ENCODE measurements around the gene MGST3.
"Not testable (repeated sequence)": the region's sequence is repeated elsewhere in the genome, so short reads cannot be mapped to it uniquely, and the experiment has no call there.

Gene MGST3

GRCh38 chr1:165630629-165631341 lies at the start of gene MGST3:
TSS of gene MGST3 (plus strand) at chr1:165631234. CDS start at chr1:165649848, 18,614 bp downstream.
- Histone ChIP-seq H3K79me2 (ENCODE audit: insufficient read depth, low read length) (peaks cover 16% of the 10 kb centered on the region; the same call in 1 of the 2 replicates), H3K4me3 (ENCODE audit: low read length, poor library complexity, severe bottlenecking) (peak within 1 kb of the TSS; percentile 93), H3K27me3 (ENCODE audit: insufficient read depth, low read length, poor library complexity, severe bottlenecking) (no peaks in the 10 kb centered on the region), H3K9ac (ENCODE audit: low read depth, low read length, poor library complexity, severe bottlenecking) (peak within 1 kb of the TSS; percentile 84), H3K36me3 (ENCODE audit: insufficient read depth, low read length) (no peaks in the 10 kb centered on the region), H3F3A (ENCODE audit: low read depth) (no peaks in the 10 kb centered on the region), H3K9me2 (replicated peaks; ENCODE audit: low read depth, low read length) (no peaks in the 10 kb centered on the region), H4K20me1 (ENCODE audit: insufficient read depth, low read length, poor library complexity, severe bottlenecking) (no peaks in the 10 kb centered on the region), H3K4me2 (ENCODE audit: low read depth, low read length, poor library complexity, severe bottlenecking) (peak within 1 kb of the TSS; percentile 98), H2AFZ (ENCODE audit: low read length) (peak within 1 kb of the TSS; percentile 98), H3K9me3 (ENCODE audit: insufficient read depth, low read depth, low read length) (no peaks in the 10 kb centered on the region), H3K4me1 (ENCODE audit: insufficient read depth, low read length, poor library complexity, severe bottlenecking) (peaks cover 47% of the 10 kb centered on the region)
- TF ChIP-seq EZH2phosphoT487 (IDR thresholded peaks at IDR 0.05; ENCODE audit: borderline replicate concordance) (no peak), CTCF (conservative IDR thresholded peaks at IDR 0.05; ENCODE audit: low read length) (no peak)

GRCh38 chr1:165581926-165582325 lies 49.1 kb upstream of the MGST3 start:
- H2AFZ ChIP-seq (ENCODE audit: low read length) = no peak overlapping the region
- H3K4me1 ChIP-seq (ENCODE audit: insufficient read depth, low read length, poor library complexity, severe bottlenecking) = peaks cover 7% of the 10 kb centered on the region
- TF ChIP-seq CTCF (conservative IDR thresholded peaks at IDR 0.05; ENCODE audit: low read length) (no peak), EZH2phosphoT487 (IDR thresholded peaks at IDR 0.05; ENCODE audit: borderline replicate concordance) (no peak)
- H3K4me3 ChIP-seq (ENCODE audit: low read length, poor library complexity, severe bottlenecking) = no peak overlapping the region
- H3K4me2 ChIP-seq (ENCODE audit: low read depth, low read length, poor library complexity, severe bottlenecking) = no peak overlapping the region
- H3K9me3 ChIP-seq (ENCODE audit: insufficient read depth, low read depth, low read length) = no peaks in the 10 kb centered on the region
- no peaks in the 10 kb centered on the region for H3K79me2 ChIP-seq (ENCODE audit: insufficient read depth, low read length)
- H3K9ac ChIP-seq (ENCODE audit: low read depth, low read length, poor library complexity, severe bottlenecking) = no peak overlapping the region
- H3K27me3 ChIP-seq (ENCODE audit: insufficient read depth, low read length, poor library complexity, severe bottlenecking) = no peaks in the 10 kb centered on the region
- no peaks in the 10 kb centered on the region for H3F3A ChIP-seq (ENCODE audit: low read depth)
- no peaks in the 10 kb centered on the region for H4K20me1 ChIP-seq (ENCODE audit: insufficient read depth, low read length, poor library complexity, severe bottlenecking)
- H3K9me2 ChIP-seq (replicated peaks; ENCODE audit: low read depth, low read length) = no peaks in the 10 kb centered on the region
- no peaks in the 10 kb centered on the region for H3K36me3 ChIP-seq (ENCODE audit: insufficient read depth, low read length)

- H3K9me3 ChIP-seq (ENCODE audit: insufficient read depth, low read depth, low read length) = no peaks in the 10 kb centered on the region
- H3K9ac ChIP-seq (ENCODE audit: low read depth, low read length, poor library complexity, severe bottlenecking) = no peak overlapping the region
- no peaks in the 10 kb centered on the region for H4K20me1 ChIP-seq (ENCODE audit: insufficient read depth, low read length, poor library complexity, severe bottlenecking)
- no peaks in the 10 kb centered on the region for H3F3A ChIP-seq (ENCODE audit: low read depth)
- no peaks in the 10 kb centered on the region for H3K36me3 ChIP-seq (ENCODE audit: insufficient read depth, low read length)
- H3K4me3 ChIP-seq (ENCODE audit: low read length, poor library complexity, severe bottlenecking) = no peak overlapping the region
- no peaks in the 10 kb centered on the region for H3K9me2 ChIP-seq (replicated peaks; ENCODE audit: low read depth, low read length)
- no peak overlapping the region for H2AFZ ChIP-seq (ENCODE audit: low read length)
- H3K79me2 ChIP-seq (ENCODE audit: insufficient read depth, low read length) = no peaks in the 10 kb centered on the region
- peaks cover 7% of the 10 kb centered on the region for H3K4me1 ChIP-seq (ENCODE audit: insufficient read depth, low read length, poor library complexity, severe bottlenecking)
- no peak overlapping the region for H3K4me2 ChIP-seq (ENCODE audit: low read depth, low read length, poor library complexity, severe bottlenecking)
- TF ChIP-seq CTCF (conservative IDR thresholded peaks at IDR 0.05; ENCODE audit: low read length) = no peak
- TF ChIP-seq EZH2phosphoT487 (IDR thresholded peaks at IDR 0.05; ENCODE audit: borderline replicate concordance) = no peak
- H3K27me3 ChIP-seq (ENCODE audit: insufficient read depth, low read length, poor library complexity, severe bottlenecking) = peaks cover 21% of the 10 kb centered on the region
These were observed 44.6 kb upstream of the MGST3 start for GRCh38 chr1:165586398-165586797.

- H3K4me2 ChIP-seq (ENCODE audit: low read depth, low read length, poor library complexity, severe bottlenecking); H3K9me2 ChIP-seq (replicated peaks; ENCODE audit: low read depth, low read length); H3K9ac ChIP-seq (ENCODE audit: low read depth, low read length, poor library complexity, severe bottlenecking); H3F3A ChIP-seq (ENCODE audit: low read depth); H2AFZ ChIP-seq (ENCODE audit: low read length); H4K20me1 ChIP-seq (ENCODE audit: insufficient read depth, low read length, poor library complexity, severe bottlenecking); H3K36me3 ChIP-seq (ENCODE audit: insufficient read depth, low read length); H3K9me3 ChIP-seq (ENCODE audit: insufficient read depth, low read depth, low read length); H3K4me1 ChIP-seq (ENCODE audit: insufficient read depth, low read length, poor library complexity, severe bottlenecking); H3K79me2 ChIP-seq (ENCODE audit: insufficient read depth, low read length); H3K4me3 ChIP-seq (ENCODE audit: low read length, poor library complexity, severe bottlenecking): not testable (repeated sequence)
- peaks cover 33% of the 10 kb centered on the region for H3K27me3 ChIP-seq (ENCODE audit: insufficient read depth, low read length, poor library complexity, severe bottlenecking)
These were observed 39.6 kb upstream of the MGST3 start for GRCh38 chr1:165591391-165591790.
